Activated CD8-positive, alpha-beta memory T cell treated with anti-CD3 and anti-CD28 coated beads for 36 hours (primary cell): ENCODE measurements around the gene NCAN. TPM values are rescaled to one million over a fixed set of nuclear protein-coding genes. Genes with fewer than 3 reads are reported as not detected.
"Not testable (repeated sequence)": the region's sequence is repeated elsewhere in the genome, so short reads cannot be mapped to it uniquely, and the experiment has no call there.

Experiments used
- CTCF ChIA-PET: fragments of 350-600 bp; sonication (Branson Sonifier 250); formaldehyde crosslinking; loops from one replicate; lab custom pipeline; 2021; ENCODE audit warnings: antibody characterized with exemption; lab: Charles Lee
- POLR2A ChIA-PET: fragments of 350-600 bp; sonication (Branson Sonifier 250); formaldehyde crosslinking; loops from one replicate; lab custom pipeline; 2021; ENCODE audit warnings: antibody characterized with exemption; lab: Charles Lee
- total RNA-seq, 2 experiments: library from RNA; stranded (reverse); gene quantifications; one replicate each; pipeline ENCODE4 v1.2.3, GENCODE V29; 2021

NCAN gene
- total RNA-seq, 2 experiments from 2014 or later, result not detected

DNA sequence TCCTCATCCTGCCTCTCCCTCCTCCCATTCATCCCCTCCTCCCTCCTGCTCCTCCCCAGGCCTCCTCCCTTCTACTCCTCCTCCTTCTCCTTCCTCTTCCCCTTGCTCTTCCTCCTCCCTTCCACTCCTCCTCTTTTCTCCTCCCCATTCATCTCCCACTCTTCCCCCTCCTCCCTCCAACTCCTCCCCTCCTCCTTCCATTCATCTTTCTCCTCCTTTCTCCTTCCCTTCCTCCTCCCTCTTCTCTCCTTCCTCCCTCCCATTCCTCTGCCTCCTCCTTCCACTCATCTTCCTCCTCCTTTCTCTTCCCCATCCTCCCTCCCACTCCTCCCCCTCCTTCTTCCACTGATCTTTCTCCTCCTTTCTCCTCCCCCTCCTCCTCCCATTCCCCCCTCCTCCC lies 27.9 kb downstream of the NCAN start:
- CTCF ChIA-PET, result no interaction called here
- POLR2A ChIA-PET, result no interaction called here

DNA sequence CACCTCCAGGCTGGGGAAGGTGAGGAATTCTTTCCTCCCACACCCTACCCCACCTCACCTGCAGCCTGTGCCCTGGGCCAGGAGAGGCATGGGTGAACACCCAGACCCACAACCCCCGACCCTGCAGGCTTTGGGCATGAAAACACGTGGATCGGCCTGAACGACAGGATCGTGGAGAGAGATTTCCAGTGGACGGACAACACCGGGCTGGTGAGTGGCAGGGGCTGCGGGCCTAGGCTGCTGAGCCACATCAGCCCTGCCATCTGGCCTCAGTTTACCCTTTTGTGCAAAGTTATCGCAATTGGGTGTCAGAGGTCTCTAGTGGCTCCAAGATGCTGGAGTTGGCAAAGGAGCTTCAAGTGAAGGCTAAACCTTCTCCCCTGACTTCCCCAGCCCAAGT lies 28.7 kb downstream of the NCAN start:
- POLR2A ChIA-PET, result no interaction called here
- CTCF ChIA-PET, result no interaction called here

DNA sequence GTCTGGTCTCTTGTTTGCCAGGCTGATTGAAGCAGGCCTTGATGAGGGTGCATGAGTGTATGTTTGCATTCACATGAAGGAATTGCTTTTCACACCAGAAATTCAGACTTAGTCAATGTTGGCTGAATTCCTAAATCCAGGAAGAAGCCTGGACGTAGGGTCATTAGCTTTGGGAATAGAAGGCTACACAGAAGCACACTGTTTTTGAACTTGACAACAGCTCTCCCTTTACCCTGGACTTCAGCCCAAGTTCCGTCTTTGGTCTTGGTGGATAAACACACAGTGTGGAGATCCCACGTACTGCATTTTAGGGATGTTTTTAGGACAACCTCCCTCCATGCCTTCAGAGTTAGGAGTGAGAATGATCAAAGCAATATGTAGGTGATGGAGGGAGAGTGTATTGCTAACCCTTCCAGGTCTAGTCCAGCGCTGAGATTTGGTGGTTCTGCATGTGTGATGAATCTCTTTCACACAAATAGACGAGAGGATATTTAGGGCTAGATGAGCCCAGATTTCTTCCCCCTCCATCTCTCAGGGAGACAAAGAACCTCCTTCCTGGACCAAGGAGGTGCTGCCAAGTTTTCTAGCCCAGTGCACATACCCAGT lies 38.5 kb downstream of the NCAN start:
- CTCF ChIA-PET, result no interaction called here
- POLR2A ChIA-PET, result no interaction called here

DNA sequence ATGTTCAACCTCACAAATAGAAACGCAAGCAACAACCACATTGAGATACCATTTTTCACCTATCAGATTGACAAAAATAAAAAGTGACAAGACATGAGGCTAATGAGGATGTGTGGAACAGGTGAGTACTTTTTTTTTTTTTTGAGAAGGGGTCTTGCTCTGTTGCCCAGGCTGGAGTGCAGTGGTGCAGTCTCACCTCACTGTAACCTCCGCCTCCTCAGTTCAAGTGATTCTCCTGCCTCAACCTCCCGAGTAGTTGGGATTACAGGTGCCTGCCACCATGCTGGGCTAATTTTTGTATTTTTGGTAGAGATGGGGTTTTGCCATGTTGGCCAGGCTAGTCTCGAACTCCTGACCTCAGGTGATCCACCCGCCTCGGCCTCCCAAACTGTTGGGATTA lies 41.7 kb downstream of the NCAN start:
- CTCF ChIA-PET, POLR2A ChIA-PET: not testable (repeated sequence)

DNA sequence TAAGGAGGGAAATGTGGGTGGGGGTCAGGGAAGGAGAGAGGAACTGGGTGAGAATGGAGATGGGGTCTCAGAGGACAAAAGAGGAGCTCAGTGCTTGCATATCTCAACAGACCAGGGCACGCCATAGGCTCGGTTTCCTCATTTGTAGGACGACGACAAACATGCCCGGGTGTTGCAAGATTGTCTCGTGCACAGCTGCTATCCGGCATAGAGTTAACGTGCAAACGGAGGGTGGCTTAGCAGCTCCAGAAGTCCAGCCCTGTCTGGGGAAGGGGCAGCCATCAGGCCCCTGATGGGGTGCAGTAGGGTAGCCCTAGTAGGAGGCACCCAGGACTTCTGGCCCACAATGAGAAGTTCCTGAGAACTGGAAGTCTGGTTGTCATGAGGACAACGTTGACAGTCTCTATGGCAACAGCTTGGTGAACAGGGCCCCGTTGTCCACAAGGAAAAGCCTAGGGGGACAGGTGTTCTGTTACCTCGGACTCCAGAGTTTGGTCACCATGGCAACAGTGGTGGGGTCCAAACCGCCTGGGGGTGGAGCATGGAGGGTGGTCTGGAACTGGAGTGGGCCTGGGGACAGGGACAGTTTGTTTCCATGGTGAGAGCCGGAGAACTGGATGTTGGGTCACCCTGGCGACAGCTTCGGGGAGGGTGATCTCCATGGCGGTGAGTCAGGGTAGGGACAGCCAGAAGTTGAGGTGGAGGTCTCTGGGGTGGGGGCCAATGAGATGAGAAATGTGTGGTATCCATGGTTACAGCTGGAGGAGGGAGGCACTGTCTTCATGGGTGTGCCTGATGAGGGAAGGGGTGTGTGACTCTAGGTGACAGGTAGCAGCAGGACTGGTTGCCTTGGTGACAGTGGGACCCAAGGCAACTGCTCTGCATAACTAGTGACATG lies 44.6 kb downstream of the NCAN start:
- ChIA-PET POLR2A (no interaction called here), CTCF (interaction anchor here (0.6 kb wide), 1 partner anchor 146 kb away, joined by 4 read pairs; no protein-coding TSS in a partner anchor)

DNA sequence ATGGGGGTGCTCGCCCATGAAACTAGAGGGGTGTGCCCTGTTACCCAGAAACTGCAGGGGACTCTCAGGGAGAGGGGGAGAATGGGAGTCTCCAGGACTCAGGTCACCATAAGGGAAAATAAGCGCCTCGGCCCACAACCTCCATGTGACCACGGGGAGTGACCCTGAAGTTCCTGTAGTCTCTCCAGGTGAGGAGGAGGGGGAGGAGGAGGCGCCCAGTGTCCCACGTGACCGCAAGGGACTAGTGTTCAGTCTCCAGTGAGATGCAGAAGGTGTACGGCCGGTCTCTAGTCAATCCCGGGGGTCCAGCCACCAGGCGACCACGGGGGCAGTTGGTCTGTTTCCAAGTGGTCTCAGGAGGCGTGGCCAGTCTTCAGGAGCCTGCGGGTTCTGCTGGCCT lies 45.4 kb downstream of the NCAN start:
- ChIA-PET POLR2A (no interaction called here), CTCF (no interaction called here)

DNA sequence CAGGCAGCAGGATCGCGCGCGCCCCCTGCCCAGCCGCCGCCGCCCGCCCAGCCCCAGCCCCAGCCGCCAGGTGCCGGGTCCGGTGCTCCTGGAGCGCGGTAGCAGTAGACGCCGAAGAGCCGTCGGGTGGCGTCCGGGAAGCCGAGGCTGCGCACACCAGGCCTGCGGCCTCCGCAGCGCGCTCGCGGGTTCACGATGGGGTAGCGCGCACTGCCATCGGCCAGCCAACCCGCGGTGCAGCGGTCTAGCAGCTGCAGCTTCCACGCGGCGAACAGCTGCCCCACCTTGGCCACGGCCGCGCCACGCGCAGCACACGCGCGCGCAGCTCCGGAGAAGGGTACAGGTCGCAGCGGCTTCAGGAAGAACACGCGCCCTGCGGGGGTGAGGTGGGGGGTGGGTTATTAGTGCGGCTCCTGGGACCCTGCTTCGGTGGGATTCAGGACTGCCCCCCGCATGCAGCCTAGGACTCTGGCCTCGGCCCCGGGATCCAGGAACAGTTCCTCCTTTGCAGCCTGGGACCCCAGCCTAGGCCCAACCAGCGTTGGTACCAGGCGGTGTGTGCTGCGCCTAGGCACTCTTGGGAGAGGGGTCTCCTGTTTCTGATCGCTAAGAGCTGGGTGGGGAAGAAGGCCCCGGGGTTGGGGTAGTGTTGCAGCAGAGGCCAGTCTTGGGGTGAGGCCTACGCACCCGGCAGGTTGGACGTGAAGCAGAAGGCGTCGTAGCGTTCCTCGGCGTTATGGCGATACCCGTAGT lies 46.3 kb downstream of the NCAN start:
- ChIA-PET POLR2A (interaction anchor here (0.5 kb wide), 1 partner anchor 80 kb away, joined by 4 read pairs; no protein-coding TSS in a partner anchor), CTCF (no interaction called here)

DNA sequence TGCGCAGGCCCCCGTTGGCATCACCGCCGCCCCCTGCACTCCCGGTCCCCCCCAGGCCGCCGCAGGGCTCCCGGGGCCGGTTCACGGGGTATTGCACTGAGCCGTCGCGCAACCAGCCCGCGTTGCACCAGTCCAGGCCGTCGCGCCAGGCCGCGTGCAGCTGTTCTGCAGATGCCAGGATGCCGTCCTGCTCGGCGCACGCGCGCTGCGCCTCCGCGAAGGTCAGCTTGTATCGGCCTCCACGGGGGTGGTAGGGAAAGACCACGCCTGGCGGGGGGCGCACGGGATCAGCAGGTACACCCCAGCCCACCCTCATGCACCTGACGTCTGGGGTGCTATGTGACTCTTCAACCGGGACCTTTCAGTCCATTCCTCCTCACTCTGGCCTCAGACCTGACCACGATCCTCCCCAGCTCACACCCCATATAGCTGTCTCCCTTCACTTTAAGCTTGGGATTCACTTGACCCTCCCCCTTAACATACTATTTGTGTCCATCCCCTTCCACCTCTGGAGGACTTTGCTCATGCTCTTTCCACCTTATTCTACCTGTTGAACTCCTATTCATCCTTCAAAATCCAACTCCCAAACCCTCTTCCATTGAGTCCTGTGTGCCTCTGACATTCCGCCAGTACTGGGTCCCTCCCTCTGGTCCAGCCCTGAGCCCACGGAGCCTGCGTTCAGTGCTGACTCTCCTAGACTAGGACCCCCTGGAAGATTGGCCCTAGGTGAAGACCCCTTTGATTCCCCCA lies 47.0 kb downstream of the NCAN start:
- CTCF ChIA-PET, result interaction anchor here (1.3 kb wide), 1 partner anchor 35 kb away, joined by 3 read pairs; no protein-coding TSS in a partner anchor
- POLR2A ChIA-PET, result interaction anchor here (0.5 kb wide), 1 partner anchor 81 kb away, joined by 4 read pairs; no protein-coding TSS in a partner anchor

DNA sequence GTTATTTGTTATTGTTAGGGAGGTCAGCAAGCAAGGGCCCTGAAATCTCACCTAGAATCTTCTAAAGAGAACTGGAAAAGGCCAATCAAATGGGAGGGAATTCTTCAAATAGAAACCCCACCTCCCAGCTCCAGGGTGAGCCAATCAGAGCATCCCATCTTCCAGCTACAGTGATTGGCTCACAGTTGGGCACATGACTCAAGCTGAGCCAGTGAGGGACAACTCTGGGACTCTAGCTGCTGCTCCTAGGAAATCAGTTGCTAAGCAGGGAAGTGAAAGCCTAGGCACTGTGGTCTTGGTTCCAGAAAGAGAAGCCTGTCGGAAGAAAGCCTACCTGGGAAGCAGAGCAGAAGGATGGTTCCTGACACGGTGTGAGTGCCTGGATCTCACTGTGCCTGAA lies 48.0 kb downstream of the NCAN start:
- ChIA-PET POLR2A (no interaction called here), CTCF (interaction anchor here (1.3 kb wide), 1 partner anchor 36 kb away, joined by 3 read pairs; no protein-coding TSS in a partner anchor)

DNA sequence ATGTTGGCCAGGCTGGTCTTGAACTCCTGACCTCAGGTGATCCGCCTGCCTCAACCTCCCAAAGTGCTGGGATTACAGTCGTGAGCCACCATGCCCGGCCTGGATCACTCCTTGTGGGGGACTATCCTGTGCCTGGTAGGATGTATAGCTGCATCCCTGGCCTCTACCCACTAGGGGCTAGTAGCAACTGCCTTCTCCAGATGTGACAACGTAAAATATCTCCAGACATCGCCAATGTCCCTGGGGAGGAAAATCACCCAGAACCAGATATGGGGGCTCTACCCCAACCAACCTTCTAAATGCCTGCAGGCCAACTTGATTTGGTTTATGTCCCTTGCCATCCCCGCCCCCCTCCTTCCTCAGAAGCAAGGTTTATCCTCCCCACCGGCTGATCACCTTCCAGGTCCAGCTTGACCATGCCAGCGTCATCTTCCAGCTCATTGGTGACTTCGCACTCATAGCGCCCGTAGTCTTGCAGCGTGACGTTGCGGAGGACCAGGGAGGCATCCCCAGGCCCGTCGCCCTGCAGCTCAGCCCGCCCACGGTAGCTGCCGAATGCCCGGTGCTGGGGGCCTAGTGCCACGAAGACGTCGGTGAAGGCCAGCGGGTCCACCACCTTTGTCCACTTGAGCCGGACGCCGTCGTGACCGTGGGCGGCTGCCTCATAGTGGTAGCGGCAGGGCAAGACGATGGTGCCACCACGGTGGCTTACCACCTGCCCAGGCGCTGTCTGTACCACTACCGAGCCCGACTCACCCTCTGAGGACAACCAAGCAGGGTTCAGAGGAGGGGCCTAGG lies 48.9 kb downstream of the NCAN start:
- POLR2A ChIA-PET, result no interaction called here
- CTCF ChIA-PET, result no interaction called here

DNA sequence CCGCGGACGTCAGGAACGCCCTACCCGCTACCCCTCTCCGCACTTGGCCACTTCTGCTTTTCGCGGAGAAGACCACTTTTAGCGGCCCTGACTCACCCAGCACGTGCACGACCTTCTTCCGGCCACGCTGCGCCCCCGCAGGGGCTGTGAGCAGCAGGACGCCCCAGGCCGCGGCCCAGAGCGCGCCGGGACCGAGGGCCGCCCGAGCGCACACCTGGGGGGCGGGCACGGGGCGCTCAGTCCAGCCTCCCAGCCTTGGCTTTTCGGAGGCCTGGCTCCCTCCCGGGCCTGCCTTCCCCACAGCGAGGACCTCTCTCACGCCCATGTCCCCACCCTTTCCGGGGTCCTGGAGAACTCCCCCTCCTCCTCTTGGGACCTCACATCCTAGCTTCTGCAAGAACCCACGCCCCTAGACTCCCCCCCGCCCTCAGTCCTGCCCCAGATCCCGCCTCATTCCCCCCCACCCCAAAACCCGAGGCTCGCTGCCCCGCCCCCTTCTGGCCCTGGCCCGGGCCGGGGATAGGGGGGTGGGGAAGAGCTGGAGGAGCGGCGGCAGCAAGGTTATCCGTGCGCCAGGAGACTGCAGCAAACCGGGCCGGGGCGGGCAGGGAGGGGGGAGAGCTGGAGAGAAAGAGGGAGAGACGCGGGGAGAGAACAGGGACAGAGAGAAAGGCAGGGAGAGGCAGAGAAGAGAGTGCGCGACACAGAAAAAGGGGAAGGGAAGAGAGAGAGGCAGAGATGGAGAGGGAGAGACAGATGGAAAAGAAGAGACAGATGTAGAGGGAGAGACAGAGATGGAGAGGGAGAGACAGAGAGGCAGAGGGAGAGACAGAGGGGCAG lies 49.8 kb downstream of the NCAN start:
- POLR2A ChIA-PET, result no interaction called here
- CTCF ChIA-PET, result no interaction called here

DNA sequence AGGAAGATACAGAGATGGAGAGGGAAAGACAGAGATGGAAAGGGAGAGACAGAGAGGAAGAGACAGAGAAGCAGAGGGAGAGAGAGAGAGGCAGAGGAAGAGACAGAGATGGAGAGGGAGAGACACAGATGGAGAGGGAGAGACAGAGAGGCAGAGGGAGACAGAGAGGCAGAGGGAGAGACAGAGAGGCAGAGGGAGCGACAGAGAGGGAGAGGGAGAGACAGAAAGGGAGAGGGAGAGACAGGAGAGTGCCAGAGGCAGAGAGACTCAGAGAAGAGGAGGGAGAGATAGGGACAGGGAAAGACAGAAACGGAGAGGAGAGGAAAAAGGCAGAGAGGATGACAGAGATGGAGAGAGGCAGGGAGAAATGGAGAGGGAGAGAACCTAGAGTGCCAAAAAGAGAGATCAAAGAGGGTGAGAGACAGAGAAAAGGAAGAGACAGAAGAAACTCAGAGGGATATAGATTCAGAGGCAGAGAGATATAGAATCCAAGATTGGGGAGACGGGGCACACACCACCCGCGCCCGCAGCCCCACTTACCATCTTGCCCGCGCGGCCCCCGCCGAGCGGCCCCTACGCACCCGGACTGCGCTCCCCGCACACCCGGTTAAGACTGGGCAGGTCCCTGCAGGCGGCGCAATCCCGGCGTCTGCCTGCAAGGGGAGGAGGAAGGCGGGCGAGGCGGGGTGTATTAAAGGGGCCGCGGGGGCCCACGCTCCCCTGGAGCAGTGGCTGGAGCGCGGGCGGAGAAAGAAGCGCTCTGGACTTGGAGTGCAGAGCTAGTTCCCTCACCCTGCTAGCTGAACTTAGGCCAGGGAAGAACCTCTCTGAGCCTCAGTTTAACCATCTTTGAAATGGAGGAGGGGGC lies 50.7 kb downstream of the NCAN start:
- ChIA-PET CTCF (no interaction called here), POLR2A (no interaction called here)

DNA sequence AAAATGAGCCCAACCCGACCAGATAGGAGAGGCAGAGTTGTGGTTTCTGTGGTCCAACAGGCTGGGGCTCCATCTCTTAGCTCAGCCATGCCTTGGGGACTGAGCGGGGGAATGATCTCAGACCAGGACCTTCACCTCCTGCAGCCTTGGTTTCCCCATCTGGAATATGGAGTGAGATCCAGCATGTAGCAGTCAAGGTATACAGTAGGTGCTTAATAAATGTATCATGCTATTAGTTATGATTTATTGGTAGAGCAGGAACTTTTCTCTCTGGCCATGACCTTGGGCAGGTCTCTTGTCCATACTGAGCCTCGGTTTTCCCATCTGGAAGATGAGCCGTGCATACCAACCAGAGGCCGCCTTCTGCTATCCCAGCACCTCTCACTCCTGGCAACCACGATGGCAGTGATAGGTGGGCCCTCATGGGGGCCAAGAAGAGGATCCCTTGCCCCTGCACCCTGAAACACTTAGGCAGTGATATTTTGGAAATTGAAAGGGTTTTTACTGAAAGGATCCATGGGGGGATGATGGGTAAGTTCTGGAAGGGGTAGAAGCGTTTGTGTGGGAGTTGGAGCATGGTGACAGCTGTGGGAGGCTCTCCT lies 52.2 kb downstream of the NCAN start:
- ChIA-PET POLR2A (no interaction called here), CTCF (no interaction called here)

DNA sequence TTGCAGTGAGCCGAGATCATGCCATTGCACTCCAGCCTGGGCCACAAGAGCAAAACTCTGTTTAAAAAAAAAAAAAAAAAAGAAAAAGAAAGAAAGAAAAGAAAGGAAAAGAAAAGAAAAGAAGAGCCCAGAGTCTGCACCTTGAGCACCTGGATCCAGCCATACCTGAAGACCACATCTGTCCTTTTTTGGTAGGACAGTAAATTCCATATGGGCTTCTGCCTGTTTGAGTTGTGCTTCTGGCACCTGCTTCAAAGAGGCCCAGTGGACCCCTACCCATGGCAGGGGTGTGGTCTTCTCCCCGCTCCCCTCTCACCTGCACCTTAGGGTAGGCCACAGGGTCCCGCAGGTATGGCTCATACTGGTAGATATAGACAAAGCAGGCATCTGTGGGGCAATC lies 55.5 kb downstream of the NCAN start:
- CTCF ChIA-PET, result no interaction called here

DNA sequence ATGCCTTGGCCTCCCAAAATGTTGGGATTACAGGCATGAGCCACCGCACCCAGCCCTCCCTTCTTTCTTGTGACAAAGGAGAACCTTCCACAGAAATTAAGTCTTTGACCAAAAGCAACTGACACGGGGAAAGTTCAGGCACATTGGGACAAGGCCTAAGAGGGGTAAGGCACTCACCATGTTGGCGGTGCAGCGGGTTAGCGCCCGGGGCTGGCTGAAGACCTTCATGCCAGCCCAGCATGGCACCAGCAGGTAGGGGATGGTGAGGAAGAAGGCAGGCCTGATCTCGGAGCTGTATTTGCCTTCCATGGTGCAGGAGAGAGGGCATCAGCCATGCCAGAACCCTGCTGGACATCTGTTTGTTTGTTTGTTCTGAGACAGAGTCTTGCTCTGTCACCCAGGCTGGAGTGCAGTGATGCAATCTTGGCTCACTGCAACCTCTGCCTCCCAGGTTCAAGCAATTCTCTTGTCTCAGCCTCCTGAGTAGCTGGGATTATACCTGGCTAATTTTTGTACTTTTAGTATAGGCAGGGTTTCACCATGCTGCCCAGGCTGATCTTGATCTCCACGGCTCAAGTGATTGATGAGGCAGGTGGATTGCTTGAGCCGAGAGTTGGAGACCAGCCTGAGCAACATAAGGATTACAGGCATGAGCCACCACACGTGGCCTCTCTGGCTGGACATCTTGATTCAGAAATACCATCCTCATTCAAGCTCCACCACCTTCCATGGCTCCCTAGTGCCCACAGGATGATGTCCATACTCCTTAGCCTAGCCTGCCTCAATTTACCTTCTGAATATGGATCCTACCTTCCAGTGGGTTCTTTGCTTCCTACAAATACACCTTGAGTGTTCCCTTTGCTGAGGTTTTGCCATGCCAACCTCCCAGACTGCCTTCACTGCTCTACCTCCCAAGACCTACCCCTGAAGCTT lies 57.0 kb downstream of the NCAN start:
- POLR2A ChIA-PET, result no interaction called here
- CTCF ChIA-PET, result no interaction called here

More for the DNA sequence above, 55.5 kb downstream of the NCAN start:
- POLR2A ChIA-PET, result no interaction called here
